GM10266 (cell line): ENCODE results near the gene UROS.

Experiments used
- DNase-seq: peaks from one replicate; pipeline ENCODE4 v3.0.0; 2012; ENCODE audit errors: extremely low spot score
- TF ChIP-seq, protein P1 (sequence below): IDR thresholded peaks from 2 replicates; pipeline ENCODE4 v1.5.1; 2012; ENCODE audit warnings: mild to moderate bottlenecking, low read depth; ENCODE audit not compliant: control insufficient read depth, insufficient read depth; ENCODE audit errors: missing control alignments

The UROS gene

DNA sequence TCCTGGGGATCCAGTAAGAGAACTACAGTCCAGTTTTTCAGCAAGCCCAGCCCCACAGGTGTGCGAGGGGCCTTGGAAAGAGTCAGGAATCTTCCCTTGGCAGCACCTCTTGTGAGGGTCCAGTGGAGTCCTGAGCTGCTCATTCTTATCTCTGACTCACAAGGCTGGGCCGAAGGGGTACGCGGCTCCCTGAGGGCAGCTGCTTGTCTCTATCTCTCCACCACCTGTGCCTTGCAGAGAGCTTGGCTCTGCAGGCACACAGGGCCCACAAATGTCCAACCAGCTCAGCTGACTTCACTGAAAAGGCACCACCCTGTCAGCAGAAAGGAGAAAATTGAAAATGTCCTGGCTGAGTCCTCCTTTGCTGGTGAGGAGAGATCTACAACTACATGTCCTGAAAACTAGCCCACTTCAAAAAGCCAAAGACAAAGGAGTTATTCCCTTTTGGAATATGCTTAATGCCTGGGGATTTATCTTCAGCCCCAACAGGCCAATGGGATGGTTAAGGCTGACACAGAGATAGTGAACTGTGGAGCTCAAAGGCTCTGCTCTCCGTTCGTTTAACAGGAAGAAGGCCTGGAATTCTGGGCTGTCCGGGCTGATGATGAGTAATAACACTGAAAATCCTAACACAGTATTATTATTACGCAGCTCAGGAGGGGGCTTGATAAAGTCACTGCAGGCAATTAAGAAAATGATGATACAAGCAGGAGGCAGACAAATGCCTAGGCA, 23.4 kb downstream of the UROS start:
- TF ChIP-seq, protein P1, sequence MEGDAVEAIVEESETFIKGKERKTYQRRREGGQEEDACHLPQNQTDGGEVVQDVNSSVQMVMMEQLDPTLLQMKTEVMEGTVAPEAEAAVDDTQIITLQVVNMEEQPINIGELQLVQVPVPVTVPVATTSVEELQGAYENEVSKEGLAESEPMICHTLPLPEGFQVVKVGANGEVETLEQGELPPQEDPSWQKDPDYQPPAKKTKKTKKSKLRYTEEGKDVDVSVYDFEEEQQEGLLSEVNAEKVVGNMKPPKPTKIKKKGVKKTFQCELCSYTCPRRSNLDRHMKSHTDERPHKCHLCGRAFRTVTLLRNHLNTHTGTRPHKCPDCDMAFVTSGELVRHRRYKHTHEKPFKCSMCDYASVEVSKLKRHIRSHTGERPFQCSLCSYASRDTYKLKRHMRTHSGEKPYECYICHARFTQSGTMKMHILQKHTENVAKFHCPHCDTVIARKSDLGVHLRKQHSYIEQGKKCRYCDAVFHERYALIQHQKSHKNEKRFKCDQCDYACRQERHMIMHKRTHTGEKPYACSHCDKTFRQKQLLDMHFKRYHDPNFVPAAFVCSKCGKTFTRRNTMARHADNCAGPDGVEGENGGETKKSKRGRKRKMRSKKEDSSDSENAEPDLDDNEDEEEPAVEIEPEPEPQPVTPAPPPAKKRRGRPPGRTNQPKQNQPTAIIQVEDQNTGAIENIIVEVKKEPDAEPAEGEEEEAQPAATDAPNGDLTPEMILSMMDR = no peak
- no peak for DNase-seq

DNA sequence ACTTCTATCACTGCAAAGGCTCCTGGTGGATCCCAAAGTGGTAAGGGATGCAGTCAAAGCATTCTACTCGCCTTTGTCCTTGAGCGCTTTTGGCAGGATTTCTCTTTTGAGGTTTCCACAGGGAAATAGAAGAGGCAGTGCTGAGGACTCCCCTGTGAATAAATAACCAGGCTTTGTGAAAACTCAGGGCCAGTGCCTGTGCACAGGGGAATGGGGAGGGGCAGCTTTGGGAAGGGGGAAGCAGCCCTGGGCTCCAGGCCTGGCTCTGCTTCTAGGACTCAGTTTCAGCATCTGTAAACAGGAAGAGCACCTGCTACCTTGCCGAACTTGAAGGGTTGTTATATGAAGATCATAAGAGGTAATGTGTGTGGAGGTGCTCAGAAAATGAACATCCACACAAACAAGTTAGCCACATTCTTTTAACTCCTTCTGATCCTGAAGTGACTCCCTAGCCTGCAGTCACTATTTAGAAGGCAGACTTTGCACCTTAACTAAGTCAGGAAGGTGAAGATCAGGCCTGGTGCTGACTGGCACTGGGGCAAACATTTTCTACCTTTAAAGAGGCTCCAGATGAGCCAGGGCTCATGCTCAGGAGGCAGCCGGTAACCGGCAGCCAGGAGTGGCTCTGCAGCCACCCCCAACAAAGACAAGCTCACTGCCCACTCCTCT, 24.9 kb downstream of the UROS start:
- no peak for DNase-seq
- TF ChIP-seq, protein P1 = no peak

DNA sequence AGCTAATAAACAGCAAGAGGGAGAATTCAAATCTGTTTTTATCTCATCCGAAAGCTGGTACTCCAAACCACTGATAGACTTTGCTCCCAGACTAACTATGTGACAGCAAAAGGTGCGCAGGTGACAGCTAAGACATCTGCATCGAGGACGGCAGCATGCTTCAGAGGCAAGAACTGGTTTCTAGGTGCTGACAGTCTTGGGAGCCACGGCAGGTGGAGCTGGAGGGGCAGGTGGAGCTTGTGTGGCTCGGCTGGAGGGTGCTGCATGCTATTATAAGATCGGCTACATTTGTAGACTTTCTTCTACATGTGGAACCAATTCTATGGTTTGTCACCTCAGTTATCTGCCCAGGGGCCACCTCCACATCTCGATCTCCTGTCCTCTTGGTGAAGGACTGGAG, 25.6 kb downstream of the UROS start:
- DNase-seq = no peak
- TF ChIP-seq, protein P1 = no peak

DNA sequence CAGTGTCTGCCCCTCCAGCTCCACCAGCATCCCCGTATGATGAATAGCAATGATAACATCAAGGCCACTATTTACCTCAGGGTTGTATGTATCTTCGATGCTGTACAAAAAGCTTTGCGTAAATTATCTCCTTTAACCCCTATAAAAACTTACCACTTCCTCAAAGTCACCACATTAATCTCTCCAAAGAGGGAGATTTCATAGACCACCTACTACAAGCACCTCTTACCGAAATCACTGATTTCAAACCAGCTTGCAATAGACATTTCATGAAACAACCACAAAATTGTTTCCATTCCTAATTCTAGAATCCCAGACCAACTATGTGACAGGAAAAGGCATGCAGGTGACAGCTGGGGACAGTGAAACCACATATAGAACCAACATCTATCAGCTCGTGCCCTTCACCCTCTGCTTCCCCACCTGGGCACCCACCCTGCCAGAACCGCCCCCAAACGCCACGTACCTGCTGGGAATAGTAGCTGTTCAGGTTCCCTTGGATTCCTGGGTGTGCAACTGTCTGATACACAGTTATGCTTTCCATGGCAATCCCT, 27.3 kb downstream of the UROS start:
- no peak for DNase-seq
- TF ChIP-seq, protein P1 = no peak

DNA sequence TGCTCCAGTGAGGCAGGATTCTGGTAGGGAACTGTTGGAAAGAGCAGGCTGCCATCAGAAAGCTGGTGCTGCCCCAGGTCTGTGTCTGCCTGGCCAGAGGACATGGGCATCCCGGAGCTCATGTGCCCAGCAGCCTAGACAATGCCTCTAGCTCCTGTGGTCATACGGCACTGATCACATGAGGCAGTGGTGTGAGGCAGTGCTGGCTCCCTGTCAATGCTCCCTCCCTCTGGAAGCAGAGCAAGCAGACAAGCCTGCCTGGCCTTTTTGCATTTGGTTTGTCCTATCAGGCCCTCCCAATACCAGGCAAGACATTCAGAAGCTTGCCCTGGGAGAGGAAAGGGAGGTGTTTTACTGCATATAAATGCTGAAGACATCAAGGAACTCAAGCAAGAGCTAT, 27.9 kb downstream of the UROS start:
- TF ChIP-seq, protein P1 = no peak

DNA sequence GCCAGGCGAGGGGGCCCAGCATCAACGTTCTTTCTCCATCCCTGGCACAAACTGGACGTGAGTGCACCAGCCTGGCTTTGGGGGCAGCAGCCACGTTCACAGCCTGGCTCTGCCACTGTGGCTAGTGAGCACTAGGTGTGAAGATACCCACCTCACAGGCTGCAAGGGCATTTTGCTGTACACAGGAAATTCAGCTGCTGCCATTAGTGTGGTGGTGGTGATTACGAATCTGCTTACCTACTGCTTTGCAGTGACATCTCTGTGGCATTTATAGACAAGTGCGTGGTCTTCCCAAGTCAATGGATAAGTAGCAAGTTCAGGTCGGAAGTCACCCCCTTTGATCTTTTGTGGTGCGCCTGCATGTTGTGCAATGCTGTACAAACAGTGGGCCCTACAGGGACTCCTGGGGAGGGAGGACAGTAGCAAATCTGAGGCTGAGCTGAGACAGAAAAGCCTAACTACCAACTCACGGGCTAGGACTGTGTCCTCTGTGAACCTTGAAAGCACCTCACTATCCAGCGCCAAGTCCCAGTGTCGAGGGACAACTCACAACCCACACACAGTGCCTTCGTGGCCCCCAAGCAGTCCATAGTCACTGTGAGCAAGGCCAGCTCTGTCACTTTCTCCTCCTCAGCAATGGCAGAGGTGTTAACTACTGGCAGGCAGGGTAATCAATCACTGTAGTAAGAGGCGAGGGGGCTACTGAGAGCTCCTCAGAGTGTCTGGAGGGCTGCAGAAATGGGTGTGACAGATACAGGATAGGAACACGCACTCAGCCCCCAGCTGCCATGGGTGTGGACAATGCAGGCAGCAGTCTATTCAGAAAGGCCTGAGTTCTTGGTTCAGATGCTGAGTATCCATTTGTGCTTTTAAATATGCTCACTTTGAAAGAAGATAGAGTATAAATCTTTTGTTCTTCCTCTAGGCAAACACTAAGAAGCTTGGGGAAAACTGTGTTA, 30.4 kb downstream of the UROS start:
- TF ChIP-seq, protein P1 = no peak
- DNase-seq = no peak

More for the DNA sequence above, 27.9 kb downstream of the UROS start:
- no peak for DNase-seq
